Endothelial cell of umbilical vein (primary cell): Measurements from ENCODE around the gene CUEDC2. TPM values are rescaled to one million over a fixed set of nuclear protein-coding genes. Genes with fewer than 3 reads are reported as not detected.

Source experiments
- BruUV-seq: library from RNA; stranded (reverse); fragments of 400-500 nt; replicated peaks from 2 replicates; lab custom pipeline; 2021; lab: Mats Ljungman, UMichigan
- CTCF ChIA-PET: fragments of 300-600, 350-600 bp; sonication (Branson Sonifier 250); formaldehyde crosslinking; loops from one replicate; lab custom pipeline; 2021; ENCODE audit warnings: antibody characterized with exemption, inconsistent platforms; lab: Charles Lee
- POLR2A ChIA-PET: fragments of 300-600, 350-600 bp; sonication (Branson Sonifier 250); formaldehyde crosslinking; loops from one replicate; lab custom pipeline; 2021; ENCODE audit warnings: antibody characterized with exemption, inconsistent platforms; lab: Charles Lee
- DNase-seq: peaks from one replicate; pipeline ENCODE4 v3.0.0-alpha.2; 2011; ENCODE audit warnings: low read depth, low spot score
- FAIRE-seq: peaks from 2 replicates; lab custom pipeline; 2011; peaks lifted over from hg19 to GRCh38; lab: Jason Lieb, UNC
- H2AFZ ChIP-seq: 2 replicates; pipeline ENCODE4 v1.6.0; 2012; ENCODE audit warnings: low read depth, low read length, control low read depth, inconsistent platforms
- H3K27ac ChIP-seq: 2 replicates; pipeline ENCODE4 v1.5.1; 2011; ENCODE audit warnings: low read depth, mild to moderate bottlenecking, control low read depth, low read length, moderate library complexity; ENCODE audit not compliant: insufficient read depth
- H3K27me3 ChIP-seq, 2 experiments: 2 replicates each; pipeline versions ENCODE4 v1.6.0 to v1.6.1; 2011; ENCODE audit warnings: low read length in 2 of 2, mixed read lengths in 1 of 2; ENCODE audit not compliant: control insufficient read depth in 2 of 2, insufficient read depth in 2 of 2
- H3K36me3 ChIP-seq, 2 experiments: 2 replicates in 1 of 2; 3 replicates in 1 of 2; pipeline ENCODE4 v1.5.1; 2011; ENCODE audit warnings: low read length in 2 of 2, mild to moderate bottlenecking in 1 of 2, moderate library complexity in 1 of 2; ENCODE audit not compliant: control insufficient read depth in 2 of 2, insufficient read depth in 2 of 2; ENCODE audit errors: extremely low read depth in 1 of 2
- H3K4me1 ChIP-seq: 3 replicates; pipeline ENCODE4 v1.5.1; 2011; ENCODE audit warnings: mild to moderate bottlenecking, low read length; ENCODE audit not compliant: control insufficient read depth, insufficient read depth; ENCODE audit errors: extremely low read depth
- H3K4me2 ChIP-seq: 2 replicates; pipeline ENCODE4 v1.6.1; 2011; ENCODE audit warnings: low read length, control low read depth, mixed read lengths; ENCODE audit not compliant: insufficient read depth
- H3K4me3 ChIP-seq, 3 experiments: fragments of 200-600 bp in 1 of 3; sonication (generic), shearing (Covaris generic) in 1 of 3; replicated peaks in 1 of 3; 2 replicates each; pipeline ENCODE4 v1.5.1; 2011 to 2016; ENCODE audit warnings: control low read depth in 3 of 3, low read length in 3 of 3, mild to moderate bottlenecking in 2 of 3, inconsistent platforms in 1 of 3, low read depth in 1 of 3, moderate library complexity in 1 of 3; ENCODE audit not compliant: insufficient read depth in 1 of 3
- H3K79me2 ChIP-seq: 2 replicates; pipeline ENCODE4 v1.6.0; 2012; ENCODE audit warnings: low read length, inconsistent platforms; ENCODE audit not compliant: control insufficient read depth, insufficient read depth
- H3K9ac ChIP-seq: replicated peaks from 2 replicates; pipeline ENCODE3; 2011; ENCODE audit warnings: low read length, control low read depth; ENCODE audit not compliant: insufficient read depth; ENCODE audit errors: extremely low read depth
- H3K9me1 ChIP-seq: replicated peaks from 3 replicates; pipeline ENCODE4 v1.6.0; 2011; ENCODE audit warnings: mild to moderate bottlenecking, low read length; ENCODE audit not compliant: control insufficient read depth, insufficient read depth; ENCODE audit errors: extremely low read depth
- H3K9me3 ChIP-seq: replicated peaks from 2 replicates; pipeline ENCODE4 v1.5.1; 2012; ENCODE audit warnings: low read length, inconsistent platforms; ENCODE audit not compliant: control insufficient read depth, insufficient read depth
- H4K20me1 ChIP-seq: replicated peaks from 2 replicates; pipeline ENCODE3; 2011; ENCODE audit warnings: mild to moderate bottlenecking, low read length; ENCODE audit not compliant: control insufficient read depth, insufficient read depth; ENCODE audit errors: extremely low read depth
- EZH2 ChIP-seq: IDR thresholded peaks from 2 replicates; pipeline ENCODE4 v1.6.1; 2012; ENCODE audit warnings: borderline replicate concordance, low read depth, mild to moderate bottlenecking, moderate library complexity, low read length, inconsistent platforms; ENCODE audit not compliant: severe bottlenecking
- FOS ChIP-seq: IDR thresholded peaks from 2 replicates; pipeline ENCODE4 v1.6.1; 2011; ENCODE audit warnings: mild to moderate bottlenecking, low read length, moderate library complexity, borderline replicate concordance; ENCODE audit not compliant: insufficient read depth
- GATA2 ChIP-seq: IDR thresholded peaks from 2 replicates; pipeline ENCODE4 v1.7.0; 2011; ENCODE audit warnings: low read depth, mild to moderate bottlenecking, moderate library complexity, mixed read lengths, low read length; ENCODE audit not compliant: insufficient read length, insufficient read depth
- JUN ChIP-seq: IDR thresholded peaks from 2 replicates; pipeline ENCODE4 v1.6.1; 2011; ENCODE audit warnings: borderline replicate concordance, low read depth; ENCODE audit not compliant: insufficient read length, insufficient read depth
- MYC ChIP-seq: IDR thresholded peaks from one replicate; pipeline ENCODE4 v1.6.1; 2011; ENCODE audit warnings: mild to moderate bottlenecking, low read depth, low read length
- POLR2A ChIP-seq: IDR thresholded peaks from 2 replicates; pipeline ENCODE4 v1.6.1; 2012; ENCODE audit warnings: low read depth, mild to moderate bottlenecking, control low read depth, low read length
- POLR2AphosphoS5 ChIP-seq: IDR thresholded peaks from 2 replicates; pipeline ENCODE4 v1.6.1; 2012; ENCODE audit warnings: low read depth, mild to moderate bottlenecking, control low read depth, low read length, moderate library complexity; ENCODE audit not compliant: insufficient read depth
- dilution Hi-C: fragments of 300-500 bp; cut with MboI; formaldehyde crosslinking; loops from one replicate; pipeline ENCODE4 v1.15.0; 2019; ENCODE audit warnings: low sequenced_read_pairs; ENCODE audit not compliant: extremely low pct_ligation_motif_present
- intact Hi-C: fragments of 100-400 bp; cut with micrococcal nuclease; formaldehyde crosslinking; loops from one replicate; pipeline ENCODE4 v1.10.0; 2022
- polyA plus RNA-seq, 4 experiments: library from polyadenylated mRNA; depleted of rRNA in 3 of 4; stranded (reverse) in 3 of 4; unstranded in 1 of 4; fragments of >200 nt; gene quantifications; 2 replicates each; pipeline versions ENCODE4 v1.2.1 to v1.2.3, GENCODE V29; 2011 to 2012; ENCODE audit warnings: missing spikeins in 1 of 4
- total RNA-seq: library from RNA; stranded (reverse); gene quantifications from 2 replicates; pipeline ENCODE4 v1.2.3, GENCODE V29; 2021
- TF ChIP-seq, protein P1 (sequence below), 2 donors: IDR thresholded peaks; 1 replicate in 1 of 2; 2 replicates in 1 of 2; pipeline ENCODE4 v1.5.1; 2011; ENCODE audit warnings: low read length in 2 of 2, mild to moderate bottlenecking in 2 of 2, moderate library complexity in 2 of 2, control low read depth in 1 of 2, inconsistent platforms in 1 of 2, low read depth in 1 of 2; ENCODE audit not compliant: insufficient read depth in 1 of 2; ENCODE audit errors: extremely low read depth in 1 of 2
- TF ChIP-seq, protein P2 (sequence below): IDR thresholded peaks from 2 replicates; pipeline ENCODE4 v1.6.1; 2011; ENCODE audit not compliant: insufficient read depth, insufficient read length

Gene CUEDC2
- total and polyA plus RNA-seq, 2 donors (not counting 3 experiments of a cell fraction or from before 2014, with no cell fraction given): 61.5 to 96.7 TPM

DNA sequence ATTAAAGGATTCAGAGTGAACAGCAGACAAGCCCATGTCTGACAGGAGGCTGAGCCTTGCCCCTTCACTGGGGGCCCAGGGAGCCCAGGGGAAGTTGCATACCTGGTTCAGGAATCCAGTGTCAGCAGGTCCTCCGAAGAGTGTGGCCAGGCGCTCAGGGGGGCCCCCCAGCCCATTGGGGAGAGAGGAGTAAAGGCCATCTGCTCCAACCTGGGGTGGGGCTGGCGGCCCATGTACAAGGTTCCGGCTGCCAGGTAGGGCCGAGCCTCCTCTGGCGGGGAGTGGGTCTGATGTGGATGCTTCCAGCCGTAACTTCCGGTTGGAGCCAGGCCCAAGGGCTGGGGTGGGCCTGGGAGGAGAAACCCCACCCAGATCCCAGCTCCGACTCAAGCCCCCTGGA, 16.1 kb downstream of the CUEDC2 start:
- Histone ChIP-seq H3K36me3 (no peaks in the 10 kb centered on the region), H3K9me1 (no peaks in the 10 kb centered on the region), H3K4me2 (no peak overlapping the region), H3K27ac (no peak overlapping the region), H2AFZ (no peak overlapping the region), H3K27me3 (peaks cover 9 to 28% of the 10 kb centered on the region in 2 experiments), H3K9ac (no peak overlapping the region), H3K79me2 (no peaks in the 10 kb centered on the region), H3K9me3 (no peaks in the 10 kb centered on the region), H4K20me1 (no peaks in the 10 kb centered on the region), H3K4me3 (no peak overlapping the region), H3K4me1 (peaks cover 9% of the 10 kb centered on the region)
- POLR2A ChIA-PET: interaction anchor here (0.6 kb wide), 1 partner anchor 11 kb away, joined by 3 read pairs; no protein-coding TSS in a partner anchor
- DNase-seq (no peak), FAIRE-seq (no peak)
- TF ChIP-seq, protein P1, sequence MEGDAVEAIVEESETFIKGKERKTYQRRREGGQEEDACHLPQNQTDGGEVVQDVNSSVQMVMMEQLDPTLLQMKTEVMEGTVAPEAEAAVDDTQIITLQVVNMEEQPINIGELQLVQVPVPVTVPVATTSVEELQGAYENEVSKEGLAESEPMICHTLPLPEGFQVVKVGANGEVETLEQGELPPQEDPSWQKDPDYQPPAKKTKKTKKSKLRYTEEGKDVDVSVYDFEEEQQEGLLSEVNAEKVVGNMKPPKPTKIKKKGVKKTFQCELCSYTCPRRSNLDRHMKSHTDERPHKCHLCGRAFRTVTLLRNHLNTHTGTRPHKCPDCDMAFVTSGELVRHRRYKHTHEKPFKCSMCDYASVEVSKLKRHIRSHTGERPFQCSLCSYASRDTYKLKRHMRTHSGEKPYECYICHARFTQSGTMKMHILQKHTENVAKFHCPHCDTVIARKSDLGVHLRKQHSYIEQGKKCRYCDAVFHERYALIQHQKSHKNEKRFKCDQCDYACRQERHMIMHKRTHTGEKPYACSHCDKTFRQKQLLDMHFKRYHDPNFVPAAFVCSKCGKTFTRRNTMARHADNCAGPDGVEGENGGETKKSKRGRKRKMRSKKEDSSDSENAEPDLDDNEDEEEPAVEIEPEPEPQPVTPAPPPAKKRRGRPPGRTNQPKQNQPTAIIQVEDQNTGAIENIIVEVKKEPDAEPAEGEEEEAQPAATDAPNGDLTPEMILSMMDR (IDR thresholded peaks at IDR 0.05; ENCODE audit: extremely low read depth in 1 of 2, insufficient read depth in 1 of 2, low read depth in 1 of 2, low read length in 2 of 2): no peak
- TF ChIP-seq GATA2 (no peak), POLR2AphosphoS5 (no peak)
- dilution Hi-C loops (no loop called here), intact Hi-C loops (no loop called here)
- CTCF ChIA-PET: interaction anchor here (1.4 kb wide), 1 partner anchor 13 kb away, joined by 3 read pairs; no protein-coding TSS in a partner anchor
- no TSS peak for BruUV-seq

DNA sequence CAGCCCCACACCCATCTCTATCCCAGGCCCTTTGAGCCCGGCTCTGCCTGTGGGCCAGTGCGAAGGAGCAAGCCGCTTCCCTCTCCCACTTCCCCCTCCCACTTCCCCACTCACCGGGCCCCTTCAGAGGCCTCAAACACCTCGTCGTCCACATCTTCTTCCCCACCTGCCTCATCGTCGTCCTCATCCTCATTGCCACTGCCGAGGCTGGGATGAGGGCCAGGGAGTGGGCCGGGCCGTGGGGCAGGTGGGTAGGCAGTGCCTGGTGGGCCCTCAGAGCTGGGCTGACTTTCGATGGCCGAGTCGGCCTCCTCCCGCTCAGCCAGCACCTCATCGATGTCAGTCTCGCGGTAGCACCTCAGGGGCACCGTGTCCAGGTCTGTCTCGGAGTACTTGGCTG, 17.6 kb downstream of the CUEDC2 start:
- no peaks in the 10 kb centered on the region for H3K36me3 ChIP-seq
- H3K9me1 ChIP-seq: no peaks in the 10 kb centered on the region
- H3K4me3 ChIP-seq: no peak overlapping the region
- no peak for FAIRE-seq
- no peak overlapping the region for H3K9ac ChIP-seq
- POLR2A ChIA-PET: no interaction called here
- no peaks in the 10 kb centered on the region for H4K20me1 ChIP-seq
- H3K27me3 ChIP-seq: peaks cover 25 to 41% of the 10 kb centered on the region in 2 experiments
- no peak overlapping the region for H3K27ac ChIP-seq
- H3K9me3 ChIP-seq: no peaks in the 10 kb centered on the region
- H3K4me1 ChIP-seq: peaks cover 2% of the 10 kb centered on the region
- TF ChIP-seq, protein P1 (IDR thresholded peaks at IDR 0.05; ENCODE audit: extremely low read depth in 1 of 2, insufficient read depth in 1 of 2, low read depth in 1 of 2, low read length in 2 of 2): no peak
- TF ChIP-seq, protein P2, sequence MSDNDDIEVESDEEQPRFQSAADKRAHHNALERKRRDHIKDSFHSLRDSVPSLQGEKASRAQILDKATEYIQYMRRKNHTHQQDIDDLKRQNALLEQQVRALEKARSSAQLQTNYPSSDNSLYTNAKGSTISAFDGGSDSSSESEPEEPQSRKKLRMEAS: no peak
- TF ChIP-seq EZH2: no peak
- no peak for TF ChIP-seq POLR2A
- TF ChIP-seq POLR2AphosphoS5: no peak
- TF ChIP-seq JUN: no peak
- no peak for TF ChIP-seq FOS
- no peak for TF ChIP-seq GATA2
- no peak for TF ChIP-seq MYC
- dilution Hi-C loops (no loop called here), intact Hi-C loops (no loop called here)
- no peak for DNase-seq
- BruUV-seq: no TSS peak
- H3K4me2 ChIP-seq: no peak overlapping the region
- CTCF ChIA-PET: interaction anchor here (0.7 to 1.4 kb wide), 3 partner anchors 11 to 16 kb away, joined by 3 read pairs; no protein-coding TSS in a partner anchor
- no peak overlapping the region for H2AFZ ChIP-seq
- no peaks in the 10 kb centered on the region for H3K79me2 ChIP-seq
